ENCODE results near the gene RASA3. TPM values are rescaled to one million over a fixed set of nuclear protein-coding genes. Genes with fewer than 3 reads are reported as not detected.

RASA3 gene
- total RNA-seq, 1 experiment from 2014 or later = 18.6 TPM

- no peak for ATAC-seq
- POLR2A ChIA-PET = no interaction called here
- intact Hi-C loops (cut with micrococcal nuclease) = loop anchor here (10.0 kb wide), 1 partner anchor 191 kb away; no protein-coding TSS in a partner anchor
These were observed 178.9 kb downstream of the RASA3 start for GRCh38 chr13:113953561-113953960.

More at GRCh38 chr13:113953561-113953960, 178.9 kb downstream of the RASA3 start:
- TF ChIP-seq CTCF (IDR thresholded peaks at IDR 0.05 in 2 of 3, conservative IDR thresholded peaks at IDR 0.05 in 1 of 3; ENCODE audit: borderline replicate concordance in 1 of 3, insufficient read depth in 1 of 3, low read depth in 2 of 3, low read length in 2 of 3) (no peak), POLR2AphosphoS5 (IDR thresholded peaks at IDR 0.05; ENCODE audit: low read depth, low read length) (no peak), EGR1 (IDR thresholded peaks at IDR 0.05; ENCODE audit: low read depth) (no peak), POLR2A (IDR thresholded peaks at IDR 0.05; ENCODE audit: borderline replicate concordance, extremely low read depth, insufficient read depth, insufficient read length) (no peak), ZFX (IDR thresholded peaks at IDR 0.05) (no peak), RAD21 (IDR thresholded peaks at IDR 0.05; ENCODE audit: low read depth) (no peak), MAX (IDR thresholded peaks at IDR 0.05) (no peak), EZH2 (IDR thresholded peaks at IDR 0.05) (no peak), CBX3 (IDR thresholded peaks at IDR 0.05; ENCODE audit: low read depth) (no peak), SIN3A (IDR thresholded peaks at IDR 0.05; ENCODE audit: low read depth) (no peak), CEBPB (IDR thresholded peaks at IDR 0.05; ENCODE audit: low read depth) (no peak), EZH2phosphoT487 (IDR thresholded peaks at IDR 0.05; ENCODE audit: borderline replicate concordance) (no peak), SRF (IDR thresholded peaks at IDR 0.05; ENCODE audit: low read depth) (no peak), ELF1 (IDR thresholded peaks at IDR 0.05; ENCODE audit: borderline replicate concordance, low read depth) (no peak)
- no peak overlapping the region for H2AFZ ChIP-seq (ENCODE audit: low read depth, low read length, poor library complexity, severe bottlenecking)
- H3K4me3 ChIP-seq (replicated peaks in 1 of 2; ENCODE audit: low read depth in 1 of 2, low read length in 2 of 2) = no peak overlapping the region
- H3K9me2 ChIP-seq (ENCODE audit: insufficient read depth) = no peaks in the 10 kb centered on the region
- RAD21 ChIA-PET (ENCODE audit: low non-redundant PET in 1 of 2, low total read pairs in 2 of 2, uncharacterized antibody in 2 of 2, unreplicated experiment in 2 of 2) = no interaction called here
- BruUV-seq (replicated peaks) = no TSS peak
- no peaks in the 10 kb centered on the region for H3K36me3 ChIP-seq (ENCODE audit: control insufficient read depth in 1 of 2, insufficient read depth in 2 of 2, low read length in 2 of 2)
- no peak overlapping the region for H3K27ac ChIP-seq (ENCODE audit: low read depth, low read length)
- H3K4me2 ChIP-seq (ENCODE audit: low read length) = no peak overlapping the region
- H3K9me3 ChIP-seq (ENCODE audit: control insufficient read depth in 1 of 2, insufficient read depth in 1 of 2, low read depth in 1 of 2, low read length in 2 of 2) = peaks cover 0 to 2% of the 10 kb centered on the region in 2 experiments; a peak in 1 of 4 replicates
- peaks cover 0 to 10% of the 10 kb centered on the region in 2 experiments; a peak in 3 of 4 replicates for H3K4me1 ChIP-seq (ENCODE audit: control insufficient read depth in 1 of 2, insufficient read depth in 2 of 2, low read length in 2 of 2)
- no peak for DNase-seq (ENCODE audit: low read depth, low spot score)
- no peak overlapping the region for H3K9ac ChIP-seq (ENCODE audit: low read length)
- no peaks in the 10 kb centered on the region for H3K27me3 ChIP-seq (ENCODE audit: insufficient read depth, low read length)
- H3K79me2 ChIP-seq (ENCODE audit: insufficient read depth, low read length) = no peaks in the 10 kb centered on the region
- CTCF ChIA-PET = interaction anchor here (0.7 to 1.2 kb wide), 2 partner anchors 273 to 315 kb away, joined by 3 to 4 read pairs; no protein-coding TSS in a partner anchor
- H4K20me1 ChIP-seq (ENCODE audit: insufficient read depth) = no peaks in the 10 kb centered on the region

Measured in HCT116 (cell line).